SK-N-MC (cell line): ENCODE results near the gene MYB.

Experiments
- EZH2 ChIP-seq: fragments of 200-600 bp; sonication (generic); IDR thresholded peaks from one replicate; pipeline ENCODE4 v1.6.1; 2017; ENCODE audit warnings: antibody characterized with exemption
- POLR2AphosphoS5 ChIP-seq: IDR thresholded peaks from 2 replicates; pipeline ENCODE4 v1.6.1; 2012; ENCODE audit warnings: mild to moderate bottlenecking, low read depth, low read length, borderline replicate concordance

DNA sequence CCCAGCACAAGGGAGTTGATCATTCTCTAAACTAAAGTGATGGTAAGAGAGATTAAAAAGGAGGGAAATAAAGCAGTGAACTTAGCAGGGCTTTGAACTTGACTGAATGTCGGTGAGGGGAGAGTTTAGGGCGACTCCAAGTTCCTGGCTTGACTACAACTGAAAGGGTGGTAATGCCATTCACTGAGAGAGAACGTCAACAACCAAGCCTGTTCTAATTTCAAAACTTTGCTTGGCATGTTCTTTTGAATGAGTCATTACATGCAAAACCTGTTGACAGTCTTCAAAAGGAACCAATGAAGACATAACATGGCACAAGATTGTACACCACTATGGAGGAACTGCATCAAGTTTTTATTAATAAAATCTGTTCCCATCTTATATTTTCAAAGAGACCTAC lies 10.3 kb upstream of the MYB start:
- TF ChIP-seq EZH2: no peak
- TF ChIP-seq POLR2AphosphoS5: no peak
